Naive thymus-derived CD4-positive, alpha-beta T cell (primary cell): ENCODE results near the gene SPAAR. TPM values are rescaled to one million over a fixed set of nuclear protein-coding genes. Genes with fewer than 3 reads are reported as not detected.
"Not testable (repeated sequence)": the region's sequence is repeated elsewhere in the genome, so short reads cannot be mapped to it uniquely, and the experiment has no call there.

Experiments used
- ATAC-seq: fragments of 150-1000 bp; cut with Tn5 transposase; 2 replicates; pipeline ENCODE4 v1.10.0; 2021; ENCODE audit warnings: mild to moderate bottlenecking, moderate library complexity
- CTCF ChIA-PET: fragments of 350-600 bp; sonication (Branson Sonifier 250); formaldehyde crosslinking; loops from one replicate; lab custom pipeline; 2021; ENCODE audit warnings: antibody characterized with exemption; lab: Charles Lee
- POLR2A ChIA-PET: fragments of 350-600 bp; sonication (Branson Sonifier 250); formaldehyde crosslinking; loops from one replicate; lab custom pipeline; 2021; ENCODE audit warnings: antibody characterized with exemption, inconsistent platforms; lab: Charles Lee
- DNase-seq, 9 donors: peaks; one replicate each; pipeline versions ENCODE4 v3.0.0 to v3.0.0-alpha.2; 2020 to 2022; ENCODE audit warnings: mixed read lengths in 1 of 9
- H3K27ac ChIP-seq: one replicate; pipeline ENCODE4 v1.7.0; 2013; ENCODE audit warnings: mild to moderate bottlenecking, low read depth, low read length, moderate library complexity
- H3K27me3 ChIP-seq, 2 donors: one replicate each; pipeline ENCODE4 v1.7.0; 2013; ENCODE audit warnings: low read length in 2 of 2, mild to moderate bottlenecking in 2 of 2, moderate library complexity in 2 of 2; ENCODE audit not compliant: control insufficient read depth in 2 of 2, insufficient read depth in 2 of 2
- H3K36me3 ChIP-seq, 3 experiments: 1 replicate in 2 of 3; 2 replicates in 1 of 3; pipeline ENCODE4 v1.7.0; 2013; ENCODE audit warnings: low read length in 3 of 3, mild to moderate bottlenecking in 3 of 3, moderate library complexity in 1 of 3; ENCODE audit not compliant: insufficient read depth in 3 of 3, control insufficient read depth in 2 of 3
- H3K4me1 ChIP-seq, 2 donors: one replicate each; pipeline ENCODE4 v1.7.0; 2013; ENCODE audit warnings: low read length in 2 of 2, mild to moderate bottlenecking in 2 of 2, moderate library complexity in 1 of 2; ENCODE audit not compliant: control insufficient read depth in 2 of 2, insufficient read depth in 2 of 2
- H3K4me3 ChIP-seq: 2 replicates; pipeline ENCODE4 v1.7.0; 2013; ENCODE audit warnings: mild to moderate bottlenecking, low read length
- H3K9me3 ChIP-seq, 3 experiments: 1 replicate in 2 of 3; 2 replicates in 1 of 3; pipeline ENCODE4 v1.7.0; 2013; ENCODE audit warnings: low read length in 3 of 3; ENCODE audit not compliant: control insufficient read depth in 2 of 3
- H3K27ac Mint-ChIP-seq, 9 donors: one replicate each; pipeline ENCODE4 v1.8.0; 2020 to 2022; ENCODE audit warnings: mixed read lengths in 9 of 9, mild to moderate bottlenecking in 8 of 9, moderate library complexity in 5 of 9, inconsistent platforms in 2 of 9
- H3K27me3 Mint-ChIP-seq, 5 donors: one replicate each; pipeline ENCODE4 v1.8.0; 2021 to 2022; ENCODE audit warnings: mixed read lengths in 5 of 5, mild to moderate bottlenecking in 1 of 5
- H3K36me3 Mint-ChIP-seq, 5 donors: one replicate each; pipeline ENCODE4 v1.8.0; 2020 to 2022; ENCODE audit warnings: mixed read lengths in 5 of 5, mild to moderate bottlenecking in 3 of 5, inconsistent platforms in 1 of 5
- H3K4me1 Mint-ChIP-seq, 7 donors: one replicate each; pipeline ENCODE4 v1.8.0; 2020 to 2022; ENCODE audit warnings: mixed read lengths in 7 of 7, mild to moderate bottlenecking in 3 of 7, inconsistent platforms in 1 of 7
- H3K4me3 Mint-ChIP-seq, 10 donors: one replicate each; pipeline ENCODE4 v1.8.0; 2020 to 2022; ENCODE audit warnings: mild to moderate bottlenecking in 10 of 10, mixed read lengths in 10 of 10, moderate library complexity in 6 of 10, inconsistent platforms in 2 of 10
- H3K9me3 Mint-ChIP-seq, 11 donors: one replicate each; pipeline ENCODE4 v1.8.0; 2020 to 2022; ENCODE audit warnings: mixed read lengths in 11 of 11, mild to moderate bottlenecking in 4 of 11, inconsistent platforms in 1 of 11, moderate library complexity in 1 of 11
- intact Hi-C, 2 donors: fragments of 100-400 bp; cut with micrococcal nuclease; formaldehyde crosslinking; loops; one replicate each; pipeline ENCODE4 v1.15.1; 2023
- polyA plus RNA-seq, 2 donors: library from polyadenylated mRNA; unstranded; fragments of 300-500 nt; fragmentation: Illumina TruSeq; gene quantifications; one replicate each; pipeline ENCODE4 v1.2.3, GENCODE V29; 2021
- total RNA-seq, 6 experiments: library from RNA in 5 of 6; stranded (reverse) in 5 of 6; gene quantifications; 1 replicate in 5 of 6; 2 replicates in 1 of 6; pipeline ENCODE4 v1.2.3 and lab custom pipeline; 2021 to 2026

Gene SPAAR
- total and polyA plus RNA-seq, 7 experiments from 2014 or later: not detected

GRCh38 chr9:35882263-35882848 is 26.9 kb upstream of the SPAAR start:
- Mint-ChIP-seq H3K9me3 (peaks cover 0 to 15% (median 6%) of the 10 kb centered on the region in 11 donors), H3K27me3 (peaks cover 0 to 45% (median 8%) of the 10 kb centered on the region in 5 donors), H3K36me3 (peaks cover 0 to 10% (median under 1%) of the 10 kb centered on the region in 5 donors), H3K27ac (no peak overlapping the region), H3K4me1 (peaks cover 0 to 2% (median 0%) of the 10 kb centered on the region in 7 donors), H3K4me3 (peak overlapping the region in 1 of 10 donors; percentile 18)
- Histone ChIP-seq H3K4me3 (no peak overlapping the region), H3K4me1 (no peaks in the 10 kb centered on the region), H3K27me3 (no peaks in the 10 kb centered on the region), H3K36me3 (no peaks in the 10 kb centered on the region), H3K27ac (no peak overlapping the region), H3K9me3 (peaks cover 0 to 3% (median 0%) of the 10 kb centered on the region in 3 experiments)
- intact Hi-C loops: loop anchor here (1.0 to 5.0 kb wide), 10 partner anchors 56 to 766 kb away; partner anchors contain the start of genes CCDC107 (in 1 of the 2), CD72 (in 1 of the 2) and RMRP (in 1 of the 2)
- ChIA-PET CTCF (interaction anchor here (0.5 to 4.8 kb wide), 30 partner anchors 9 to 1237 kb away, joined by 3 to 70 read pairs (median 4); partner anchors contain the start of genes GBA2, HINT2, NPR2 and RGP1), POLR2A (interaction anchor here (1.0 kb wide), 1 partner anchor 56 kb away, joined by 3 read pairs; no protein-coding TSS in a partner anchor)
- DNase-seq (peak; percentile 54 to 83 (median 71)), ATAC-seq (peak; percentile 72)

DNA sequence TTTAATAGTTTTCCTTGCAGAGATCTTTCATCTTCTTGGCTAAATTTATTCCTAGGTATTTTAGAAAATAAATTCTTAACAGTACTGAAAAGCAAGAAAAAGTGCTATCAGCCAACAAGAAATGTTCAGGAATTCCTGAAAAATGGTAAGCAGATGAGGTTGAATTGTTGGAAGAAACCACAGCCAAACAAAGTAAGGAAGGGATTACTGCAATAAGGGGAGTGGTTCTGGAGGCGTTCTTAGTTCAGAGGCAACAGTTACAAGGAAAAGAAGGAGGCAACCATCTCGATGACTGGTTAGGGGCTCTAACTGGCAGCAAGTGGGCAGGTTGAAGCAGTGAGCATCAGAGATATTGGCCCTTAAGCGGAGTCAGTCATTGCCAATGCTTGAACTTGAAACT is 26.3 kb upstream of the SPAAR start:
- no peak overlapping the region for H3K4me3 Mint-ChIP-seq
- H3K9me3 ChIP-seq: no peaks in the 10 kb centered on the region
- no peaks in the 10 kb centered on the region for H3K27me3 ChIP-seq
- H3K27me3 Mint-ChIP-seq: peaks cover 0 to 41% (median 6%) of the 10 kb centered on the region in 5 donors
- POLR2A ChIA-PET: no interaction called here
- H3K9me3 Mint-ChIP-seq: peaks cover 0 to 8% (median under 1%) of the 10 kb centered on the region in 11 donors
- no peak overlapping the region for H3K4me3 ChIP-seq
- CTCF ChIA-PET: interaction anchor here (0.7 to 4.8 kb wide), 15 partner anchors 8 to 283 kb away, joined by 3 to 70 read pairs (median 4); partner anchors contain the start of genes NPR2 and RMRP
- ATAC-seq (no peak), DNase-seq (no peak)
- H3K27ac Mint-ChIP-seq: no peak overlapping the region
- H3K36me3 Mint-ChIP-seq: peaks cover 0 to 4% (median 0%) of the 10 kb centered on the region in 5 donors
- intact Hi-C loops: loop anchor here (1.0 to 5.0 kb wide), 10 partner anchors 57 to 767 kb away; partner anchors contain the start of genes CCDC107 (in 1 of the 2), CD72 (in 1 of the 2) and RMRP (in 1 of the 2)
- peaks cover 0 to 2% (median 0%) of the 10 kb centered on the region in 7 donors for H3K4me1 Mint-ChIP-seq
- H3K4me1 ChIP-seq: no peaks in the 10 kb centered on the region
- H3K36me3 ChIP-seq: no peaks in the 10 kb centered on the region
- H3K27ac ChIP-seq: no peak overlapping the region

DNA sequence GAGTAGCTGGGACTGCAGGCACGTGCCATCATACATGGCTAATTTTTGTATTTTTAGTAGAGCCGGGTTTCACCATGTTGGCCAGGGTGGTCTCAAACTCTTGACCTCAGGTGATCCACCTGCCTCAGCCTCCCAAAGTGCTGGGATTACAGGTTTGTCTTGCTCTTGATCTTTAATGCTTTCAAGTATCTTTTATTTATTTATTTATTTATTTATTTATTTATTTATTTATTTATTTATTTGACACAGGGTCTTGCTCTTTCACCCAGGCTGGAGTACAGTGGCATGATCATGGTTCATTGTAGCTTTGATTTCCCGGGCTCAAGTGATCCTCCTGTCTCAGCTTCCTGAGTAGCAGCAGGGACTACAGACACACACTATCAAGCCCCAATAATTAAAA is 24.4 kb upstream of the SPAAR start:
- CTCF ChIA-PET, H3K9me3 ChIP-seq, ATAC-seq, H3K4me3 Mint-ChIP-seq, H3K4me1 Mint-ChIP-seq, H3K27ac ChIP-seq, H3K4me3 ChIP-seq, H3K36me3 Mint-ChIP-seq, H3K27ac Mint-ChIP-seq, H3K9me3 Mint-ChIP-seq, H3K4me1 ChIP-seq, POLR2A ChIA-PET, H3K27me3 ChIP-seq, DNase-seq, H3K36me3 ChIP-seq: not testable (repeated sequence)
- peaks cover 0 to 34% (median 6%) of the 10 kb centered on the region in 5 donors for H3K27me3 Mint-ChIP-seq
- intact Hi-C loops: loop anchor here (5.0 kb wide), 2 partner anchors 268 to 283 kb away; partner anchors contain the start of gene CD72 (in 1 of the 2)

DNA sequence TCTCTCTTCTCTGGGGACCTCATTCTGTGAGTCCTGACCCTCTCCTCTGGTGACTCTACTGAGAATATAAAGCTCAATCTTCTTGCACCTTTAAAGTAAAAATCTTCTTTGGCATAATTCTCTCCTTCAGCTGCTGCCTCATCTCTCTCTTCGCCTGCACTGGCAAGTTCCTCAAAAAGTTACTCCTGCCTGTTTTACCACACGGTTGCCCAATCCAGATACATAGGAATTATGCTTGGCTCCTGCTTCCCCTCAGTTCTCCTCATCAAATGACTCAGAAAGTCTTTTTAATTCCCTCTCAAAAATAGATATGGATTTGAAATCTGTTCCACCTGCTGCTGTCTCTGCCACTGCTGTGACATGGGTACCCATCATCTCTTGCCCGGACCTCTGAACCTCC is 17.6 kb upstream of the SPAAR start:
- ChIA-PET CTCF (interaction anchor here (0.5 to 1.5 kb wide), 6 partner anchors 9 to 1651 kb away, joined by 3 to 6 read pairs (median 4); no protein-coding TSS in a partner anchor), POLR2A (no interaction called here)
- Histone ChIP-seq H3K4me1 (no peaks in the 10 kb centered on the region), H3K9me3 (no peaks in the 10 kb centered on the region), H3K27me3 (no peaks in the 10 kb centered on the region), H3K36me3 (no peaks in the 10 kb centered on the region), H3K4me3 (no peak overlapping the region), H3K27ac (no peak overlapping the region)
- Mint-ChIP-seq H3K36me3 (no peaks in the 10 kb centered on the region), H3K27ac (peak overlapping the region in 1 of 9 donors; percentile 6), H3K27me3 (peaks cover 8 to 54% (median 22%) of the 10 kb centered on the region in 5 donors), H3K4me3 (no peak overlapping the region), H3K9me3 (no peaks in the 10 kb centered on the region), H3K4me1 (no peaks in the 10 kb centered on the region)
- intact Hi-C loops: no loop called here
- ATAC-seq (no peak), DNase-seq (no peak)

- no peaks in the 10 kb centered on the region for H3K36me3 Mint-ChIP-seq
- Histone ChIP-seq H3K4me1 (no peaks in the 10 kb centered on the region), H3K27ac (no peak overlapping the region), H3K4me3 (no peak overlapping the region), H3K27me3 (no peaks in the 10 kb centered on the region), H3K9me3 (no peaks in the 10 kb centered on the region), H3K36me3 (no peaks in the 10 kb centered on the region)
- no peak for ATAC-seq
- peaks cover 8 to 52% (median 22%) of the 10 kb centered on the region in 5 donors for H3K27me3 Mint-ChIP-seq
- no peak overlapping the region for H3K4me3 Mint-ChIP-seq
- intact Hi-C loops: no loop called here
- POLR2A ChIA-PET: no interaction called here
- H3K4me1 Mint-ChIP-seq: no peaks in the 10 kb centered on the region
- no peaks in the 10 kb centered on the region for H3K9me3 Mint-ChIP-seq
- no peak for DNase-seq
- no peak overlapping the region for H3K27ac Mint-ChIP-seq
- CTCF ChIA-PET: interaction anchor here (1.1 to 1.5 kb wide), 3 partner anchors 8 to 102 kb away, joined by 3 to 6 read pairs (median 4); no protein-coding TSS in a partner anchor
Measured at GRCh38 chr9:35892051-35892450, 17.2 kb upstream of the SPAAR start.

DNA sequence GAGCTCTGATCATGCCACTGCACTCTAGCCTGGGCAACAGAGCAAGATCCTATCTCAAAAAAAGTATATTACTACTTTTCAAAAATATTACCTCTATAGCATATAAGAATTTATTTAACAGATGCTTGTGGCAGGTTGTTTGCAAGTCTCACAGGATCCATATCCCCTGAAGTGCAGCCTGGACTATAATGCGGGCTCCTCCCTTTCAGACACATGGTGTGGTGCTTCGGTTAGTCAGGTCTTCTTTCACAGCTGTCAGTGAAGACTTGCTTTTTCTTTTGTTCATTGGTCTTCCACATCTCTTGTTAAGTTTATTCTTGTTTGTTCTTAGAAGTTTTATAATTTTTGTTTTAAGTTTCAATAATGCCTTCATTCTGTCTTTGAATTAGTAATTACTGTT is 12.7 kb upstream of the SPAAR start:
- Mint-ChIP-seq H3K36me3 (no peaks in the 10 kb centered on the region), H3K27me3 (peaks cover 6 to 56% (median 18%) of the 10 kb centered on the region in 5 donors), H3K27ac (no peak overlapping the region), H3K9me3 (no peaks in the 10 kb centered on the region), H3K4me1 (no peaks in the 10 kb centered on the region), H3K4me3 (no peak overlapping the region)
- Histone ChIP-seq H3K27ac (no peak overlapping the region), H3K27me3 (no peaks in the 10 kb centered on the region), H3K9me3 (no peaks in the 10 kb centered on the region), H3K4me1 (no peaks in the 10 kb centered on the region), H3K36me3 (no peaks in the 10 kb centered on the region), H3K4me3 (no peak overlapping the region)
- DNase-seq (no peak), ATAC-seq (no peak)
- POLR2A ChIA-PET: no interaction called here
- CTCF ChIA-PET: interaction anchor here (0.7 to 1.7 kb wide), 2 partner anchors 140 to 182 kb away, joined by 3 read pairs; no protein-coding TSS in a partner anchor
- intact Hi-C loops: no loop called here
